Measurements from ENCODE around the gene RNF215. TPM values are rescaled to one million over a fixed set of nuclear protein-coding genes. Genes with fewer than 3 reads are reported as not detected.
A peak's percentile ranks its signal among the peaks of the same experiment; 100 is the strongest.

Gene RNF215
- total and polyA plus RNA-seq, 2 of the 13 experiments (the other 11 are each of a cell fraction or from before 2014, with no cell fraction given), result 5.3 to 6.1 TPM

DNA sequence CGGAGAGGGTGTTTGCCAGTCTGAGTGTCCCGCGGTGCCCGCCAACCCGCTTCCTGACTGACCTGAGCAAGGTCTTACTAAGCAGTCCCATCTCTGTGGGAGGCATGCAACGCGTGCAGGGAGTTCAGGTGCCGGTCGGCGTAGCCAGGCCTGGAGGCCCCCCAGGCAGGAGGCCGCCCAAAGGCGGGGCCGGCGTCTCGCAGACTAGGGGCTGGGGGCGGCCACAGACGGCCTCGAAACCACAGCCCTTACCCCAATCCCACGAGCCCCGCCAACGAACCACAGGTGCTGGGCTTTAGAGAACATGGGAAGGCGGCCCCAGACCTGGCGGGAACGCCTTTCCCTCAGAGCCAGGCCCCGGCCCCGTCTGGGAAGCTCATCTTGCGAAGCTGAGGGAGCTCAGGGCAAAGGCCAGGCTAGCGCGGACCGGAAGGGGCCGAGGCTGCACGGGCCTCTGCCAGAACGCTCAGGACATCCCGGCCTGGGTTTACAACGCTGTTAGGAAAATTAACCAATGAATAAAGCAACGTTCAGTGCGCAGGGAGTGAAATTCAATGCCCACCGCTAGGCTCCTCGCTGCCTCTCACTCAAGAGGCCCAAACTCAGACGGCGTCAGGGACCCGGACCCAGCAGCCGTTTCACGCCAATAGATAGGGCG lies 36.2 kb upstream of the RNF215 start (continued):
- TF ChIP-seq ZNF468 (CRISPR knock-in tag; IDR thresholded peaks at IDR 0.05) (no peak), FOXA1 (IDR thresholded peaks at IDR 0.05) (no peak), FOXA1 (CRISPR knock-in tag; IDR thresholded peaks at IDR 0.05) (0 out of 2 replicates have a peak, but pooled peaks have one; percentile 4), ZNF510 (CRISPR knock-in tag; IDR thresholded peaks at IDR 0.05; ENCODE audit: low read depth) (no peak), KLF16 (CRISPR knock-in tag; IDR thresholded peaks at IDR 0.05) (no peak), ZNF790 (CRISPR knock-in tag; IDR thresholded peaks at IDR 0.05; ENCODE audit: borderline replicate concordance) (no peak; the same call in 1 of the 2 replicates), ZNF609 (CRISPR knock-in tag; IDR thresholded peaks at IDR 0.05; ENCODE audit: borderline replicate concordance) (peak; percentile 44; the same call in 1 of the 2 replicates), RBAK (CRISPR knock-in tag; IDR thresholded peaks at IDR 0.05) (0 out of 2 replicates have a peak, but pooled peaks have one; percentile 18), IKZF4 (CRISPR knock-in tag; IDR thresholded peaks at IDR 0.05; ENCODE audit: borderline replicate concordance, low read depth, not compliant biosample characterization) (no peak), PHF20 (CRISPR knock-in tag; IDR thresholded peaks at IDR 0.05) (no peak; the same call in 1 of the 2 replicates), TBX3 (IDR thresholded peaks at IDR 0.05; ENCODE audit: borderline replicate concordance) (no peak), ARID3A (IDR thresholded peaks at IDR 0.05; ENCODE audit: low read depth, low read length) (0 out of 2 replicates have a peak, but pooled peaks have one; percentile 5), IRF2 (CRISPR knock-in tag; IDR thresholded peaks at IDR 0.05) (no peak), ZNF432 (CRISPR knock-in tag; IDR thresholded peaks at IDR 0.05; ENCODE audit: borderline replicate concordance) (no peak), ETV5 (CRISPR knock-in tag; IDR thresholded peaks at IDR 0.05; ENCODE audit: borderline replicate concordance) (peak; percentile 59), ZNF234 (CRISPR knock-in tag; conservative IDR thresholded peaks at IDR 0.05) (no peak; the same call in 1 of the 2 replicates), ZNF496 (CRISPR knock-in tag; IDR thresholded peaks at IDR 0.05; ENCODE audit: insufficient replicate concordance) (no peak), NONO (IDR thresholded peaks at IDR 0.05) (no peak), NONO (CRISPR knock-in tag; conservative IDR thresholded peaks at IDR 0.05) (no peak), ZNF24 (IDR thresholded peaks at IDR 0.05) (no peak)
- TF ChIP-seq, protein P1, sequence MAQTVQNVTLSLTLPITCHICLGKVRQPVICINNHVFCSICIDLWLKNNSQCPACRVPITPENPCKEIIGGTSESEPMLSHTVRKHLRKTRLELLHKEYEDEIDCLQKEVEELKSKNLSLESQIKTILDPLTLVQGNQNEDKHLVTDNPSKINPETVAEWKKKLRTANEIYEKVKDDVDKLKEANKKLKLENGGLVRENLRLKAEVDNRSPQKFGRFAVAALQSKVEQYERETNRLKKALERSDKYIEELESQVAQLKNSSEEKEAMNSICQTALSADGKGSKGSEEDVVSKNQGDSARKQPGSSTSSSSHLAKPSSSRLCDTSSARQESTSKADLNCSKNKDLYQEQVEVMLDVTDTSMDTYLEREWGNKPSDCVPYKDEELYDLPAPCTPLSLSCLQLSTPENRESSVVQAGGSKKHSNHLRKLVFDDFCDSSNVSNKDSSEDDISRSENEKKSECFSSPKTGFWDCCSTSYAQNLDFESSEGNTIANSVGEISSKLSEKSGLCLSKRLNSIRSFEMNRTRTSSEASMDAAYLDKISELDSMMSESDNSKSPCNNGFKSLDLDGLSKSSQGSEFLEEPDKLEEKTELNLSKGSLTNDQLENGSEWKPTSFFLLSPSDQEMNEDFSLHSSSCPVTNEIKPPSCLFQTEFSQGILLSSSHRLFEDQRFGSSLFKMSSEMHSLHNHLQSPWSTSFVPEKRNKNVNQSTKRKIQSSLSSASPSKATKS (CRISPR knock-in tag; IDR thresholded peaks at IDR 0.05), result no peak
